Pancreas (tissue), 10 donors: ENCODE data around the gene CHRDL2. TPM values are rescaled to one million over a fixed set of nuclear protein-coding genes. Genes with fewer than 3 reads are reported as not detected.

Experiments
- ATAC-seq, 4 donors: fragments of 200-7000 bp; cut with Tn5 transposase; one replicate each; pipeline versions ENCODE4 v1.8.0 to v1.9.1; 2020; ENCODE audit warnings: mild to moderate bottlenecking in 4 of 4, moderate library complexity in 4 of 4
- DNase-seq, 6 donors: peaks; one replicate each; pipeline ENCODE4 v3.0.0-alpha.2; 2020
- FAIRE-seq: peaks from 2 replicates; lab custom pipeline; 2012; peaks lifted over from hg19 to GRCh38; lab: Jason Lieb, UNC
- H3K27ac ChIP-seq, 4 donors: fragments of 200-600 bp; sonication (generic); 1 replicate in 3 of 4; 2 replicates in 1 of 4; pipeline versions ENCODE4 v1.5.0 to v1.8.0; 2020
- H3K27me3 ChIP-seq, 4 donors: fragments of 200-600 bp; one replicate each; pipeline ENCODE4 v1.8.0; 2021
- H3K36me3 ChIP-seq, 3 donors: fragments of 200-600 bp; sonication (generic) in 1 of 3; one replicate each; pipeline versions ENCODE4 v1.5.0 to v1.8.0; 2020 to 2021
- H3K4me1 ChIP-seq, 3 donors: fragments of 200-600 bp; one replicate each; pipeline ENCODE4 v1.8.0; 2021
- H3K4me3 ChIP-seq, 4 donors: fragments of 200-600 bp; sonication (generic) in 2 of 4; one replicate each; pipeline versions ENCODE4 v1.5.0 to v1.8.0; 2020 to 2021
- H3K9me3 ChIP-seq, 4 donors: fragments of 200-600 bp; one replicate each; pipeline ENCODE4 v1.8.0; 2021
- WGBS, 2 donors: extraction: QIAGEN DNeasy Blood & Tissue Kit; methylation state at CpG; one replicate each; pipeline ENCODE4 v1.1.7; 2013; 5-methylcytosine and 5-hydroxymethylcytosine counted together
- intact Hi-C, 3 donors: fragments of 100-400 bp; cut with DNase I; formaldehyde crosslinking; loops; one replicate each; pipeline versions ENCODE4 v1.11.1 to v1.14.2; 2022
- polyA plus RNA-seq, 2 donors: library from polyadenylated mRNA; stranded (reverse); fragments of 200-250 nt; gene quantifications; one replicate each; pipeline ENCODE4 v1.2.3, GENCODE V29; 2013
- total RNA-seq, 6 donors: library from RNA; stranded (reverse); fragmentation: NEBNext Ultra II Directional in 4 of 6; extraction: Animal tissue kit (Norgen Biotek cat#: 25700) in 4 of 6; gene quantifications; one replicate each; pipeline versions ENCODE4 v1.2.1 to v1.2.4, GENCODE V29; 2021 to 2023
- TF ChIP-seq, protein P1 (sequence below), 4 donors: fragments of 200-600 bp; sonication (generic) in 3 of 4; IDR thresholded peaks; one replicate each; pipeline versions ENCODE4 v1.5.0 to v1.8.0; 2021; ENCODE audit warnings: antibody characterized with exemption in 4 of 4
- donor health status: healthy with polysubstance abuse.
- donor health status: DM: no; HTN: no; CAD: no; lungs with moderate emphysema.
- donor health status: DM: no; HTN: no; CAD: no.
- donor health status: control.
- donor health status: control.
- donor health status: Bipolar disorder and iron deficiency.
- donor health status: DM: yes; HTN: yes; CAD: no.
- donor health status: DM: no; HTN: no; CAD: no.
- donor health status: DM: no; HTN: no; CAD: no.
- donor health status: DM: yes; HTN: yes; CAD: no.

The CHRDL2 gene
- total and polyA plus RNA-seq, 8 donors = 0.72 to 6.9 (median 2.0) TPM; not detected in 1

DNA sequence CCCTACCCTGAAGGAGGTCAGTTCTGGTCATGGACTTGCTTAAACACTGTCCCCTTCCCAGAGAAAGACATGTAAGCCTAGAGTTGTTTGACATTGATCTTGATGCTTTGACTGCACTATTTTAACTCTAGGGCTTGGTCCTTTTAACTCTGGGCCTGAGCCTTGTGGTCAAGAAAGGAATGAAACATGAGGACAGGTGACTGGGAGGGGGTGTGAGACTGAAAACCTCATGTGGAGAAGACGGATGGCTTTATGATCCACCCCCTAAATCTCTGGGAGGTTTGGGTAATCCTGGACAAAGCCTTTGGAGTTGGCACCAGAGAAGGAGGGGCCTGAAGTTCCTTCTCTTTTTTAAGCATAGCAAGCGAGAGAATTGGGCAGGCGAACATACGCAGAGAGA is 17.5 kb downstream of the CHRDL2 start:
- Histone ChIP-seq H3K4me3 (no peak overlapping the region), H3K36me3 (no peaks in the 10 kb centered on the region), H3K27me3 (no peaks in the 10 kb centered on the region), H3K27ac (no peak overlapping the region), H3K9me3 (no peaks in the 10 kb centered on the region), H3K4me1 (no peaks in the 10 kb centered on the region)
- WGBS, 2 donors = 61 to 63% methylated on average over 4 of the region's 4 CpGs
- intact Hi-C loops = no loop called here
- no peak for ATAC-seq
- TF ChIP-seq, protein P1, sequence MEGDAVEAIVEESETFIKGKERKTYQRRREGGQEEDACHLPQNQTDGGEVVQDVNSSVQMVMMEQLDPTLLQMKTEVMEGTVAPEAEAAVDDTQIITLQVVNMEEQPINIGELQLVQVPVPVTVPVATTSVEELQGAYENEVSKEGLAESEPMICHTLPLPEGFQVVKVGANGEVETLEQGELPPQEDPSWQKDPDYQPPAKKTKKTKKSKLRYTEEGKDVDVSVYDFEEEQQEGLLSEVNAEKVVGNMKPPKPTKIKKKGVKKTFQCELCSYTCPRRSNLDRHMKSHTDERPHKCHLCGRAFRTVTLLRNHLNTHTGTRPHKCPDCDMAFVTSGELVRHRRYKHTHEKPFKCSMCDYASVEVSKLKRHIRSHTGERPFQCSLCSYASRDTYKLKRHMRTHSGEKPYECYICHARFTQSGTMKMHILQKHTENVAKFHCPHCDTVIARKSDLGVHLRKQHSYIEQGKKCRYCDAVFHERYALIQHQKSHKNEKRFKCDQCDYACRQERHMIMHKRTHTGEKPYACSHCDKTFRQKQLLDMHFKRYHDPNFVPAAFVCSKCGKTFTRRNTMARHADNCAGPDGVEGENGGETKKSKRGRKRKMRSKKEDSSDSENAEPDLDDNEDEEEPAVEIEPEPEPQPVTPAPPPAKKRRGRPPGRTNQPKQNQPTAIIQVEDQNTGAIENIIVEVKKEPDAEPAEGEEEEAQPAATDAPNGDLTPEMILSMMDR (IDR thresholded peaks at IDR 0.05) = no peak
- no peak for DNase-seq
- FAIRE-seq = no peak

DNA sequence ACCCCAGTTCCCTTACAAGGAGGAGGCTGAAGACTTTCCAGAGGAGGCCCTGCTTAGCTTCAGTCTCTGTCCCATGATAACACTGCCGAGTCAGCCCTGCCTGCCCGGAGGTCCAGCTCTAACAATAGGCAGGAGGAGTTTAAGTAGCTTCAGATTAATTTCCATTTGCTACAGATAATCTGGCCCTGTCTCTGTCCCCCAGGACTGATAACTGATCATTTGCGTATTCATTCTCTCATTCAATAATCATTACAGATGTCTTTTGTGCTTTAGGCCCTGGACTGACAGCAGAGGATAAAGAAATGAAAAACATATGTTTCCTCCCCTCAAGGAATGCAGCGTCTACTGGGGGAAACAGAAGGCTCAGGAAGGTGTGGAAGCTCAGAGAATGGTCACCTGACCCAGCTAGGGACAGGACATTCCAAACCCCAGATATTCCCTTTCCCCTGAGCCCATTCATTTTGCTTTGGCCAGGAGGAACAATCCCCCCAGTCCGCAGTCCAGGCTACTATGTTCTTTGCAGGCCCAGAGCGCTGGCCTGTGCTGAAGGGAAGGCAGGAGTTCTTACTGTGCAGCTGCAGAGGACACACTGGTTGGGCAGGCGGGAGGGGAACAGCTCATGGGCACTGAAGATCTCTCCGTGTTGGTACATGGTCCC is 20.8 kb downstream of the CHRDL2 start:
- FAIRE-seq = no peak
- no peaks in the 10 kb centered on the region for H3K27me3 ChIP-seq
- TF ChIP-seq, protein P1 (IDR thresholded peaks at IDR 0.05) = no peak
- no peaks in the 10 kb centered on the region for H3K9me3 ChIP-seq
- H3K4me3 ChIP-seq = no peak overlapping the region
- intact Hi-C loops = no loop called here
- no peak overlapping the region for H3K27ac ChIP-seq
- H3K36me3 ChIP-seq = no peaks in the 10 kb centered on the region
- no peaks in the 10 kb centered on the region for H3K4me1 ChIP-seq
- no peak for DNase-seq
- peak in 2 of 4 donors; percentile 43 to 44 for ATAC-seq
- 76 to 78% methylated on average over 8 of the region's 8 CpGs for WGBS, 2 donors

DNA sequence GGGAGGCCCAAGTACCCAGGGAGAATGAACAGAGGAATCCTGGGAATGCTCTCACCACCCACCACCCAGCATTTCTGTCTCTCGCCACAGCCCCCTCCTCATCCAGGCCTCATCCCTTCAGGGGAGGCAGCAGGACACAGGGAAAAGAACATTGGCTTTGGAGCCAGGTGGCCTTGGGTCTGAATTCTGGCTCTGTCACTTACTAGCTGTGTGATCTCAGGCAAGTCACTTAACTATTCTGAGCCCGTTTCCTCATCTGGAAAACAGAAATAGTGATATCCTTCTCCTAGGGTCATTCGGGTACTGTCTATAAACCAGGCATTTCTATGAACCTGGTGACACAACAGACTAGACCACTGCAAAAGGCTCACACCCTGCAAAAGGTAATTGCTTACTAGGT is 22.1 kb downstream of the CHRDL2 start:
- TF ChIP-seq, protein P1 (IDR thresholded peaks at IDR 0.05) = no peak
- no peak for DNase-seq
- ATAC-seq = no peak
- Histone ChIP-seq H3K27me3 (no peaks in the 10 kb centered on the region), H3K9me3 (no peaks in the 10 kb centered on the region), H3K4me3 (no peak overlapping the region), H3K27ac (no peak overlapping the region), H3K4me1 (no peaks in the 10 kb centered on the region), H3K36me3 (no peaks in the 10 kb centered on the region)
- intact Hi-C loops = no loop called here
- no peak for FAIRE-seq
- WGBS, 2 donors = 58 to 64% methylated on average over 3 of the region's 3 CpGs

DNA sequence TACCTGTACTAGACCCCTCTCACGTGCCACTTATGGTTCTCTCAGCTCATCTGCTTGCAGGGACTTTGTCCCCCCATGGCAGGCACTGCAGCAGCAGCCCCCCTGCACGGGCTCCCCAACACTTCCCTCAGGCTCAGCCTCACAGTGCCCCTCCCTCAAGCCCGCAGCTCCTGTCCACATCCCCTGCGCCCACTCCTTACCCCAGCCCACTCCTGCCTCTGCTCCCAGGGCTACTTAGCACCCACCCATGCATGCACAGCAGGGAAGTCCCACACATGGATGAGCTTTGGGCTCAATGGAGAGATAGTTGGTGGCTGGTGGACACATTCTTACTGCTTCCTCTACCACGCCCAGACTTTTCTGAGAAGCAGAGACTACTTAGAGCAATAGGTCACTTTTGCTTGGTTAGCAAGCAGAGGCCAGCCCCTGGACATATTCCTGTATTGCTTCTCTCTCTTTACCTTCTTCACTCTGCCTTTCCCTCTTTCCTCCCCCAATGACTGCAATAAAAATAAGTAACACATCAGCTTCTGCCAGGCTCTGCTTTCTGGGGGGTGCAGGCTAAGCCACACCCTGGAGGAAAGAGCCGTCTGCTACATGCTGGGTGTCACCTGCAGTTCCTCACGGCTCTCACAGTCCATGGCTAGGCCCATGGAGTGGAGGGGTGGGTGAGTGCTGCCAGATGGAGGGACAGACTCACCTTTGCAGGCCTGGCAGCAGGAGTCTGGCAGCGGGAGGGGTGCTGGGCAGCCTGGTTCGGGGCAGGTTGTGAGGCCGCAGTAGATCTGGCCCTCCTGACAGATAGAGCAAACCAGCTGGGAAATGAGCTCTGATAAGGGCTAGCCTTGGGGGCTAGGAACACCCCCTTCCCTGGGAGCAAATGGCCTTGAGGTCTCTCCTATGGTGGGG is 23.4 kb downstream of the CHRDL2 start:
- Histone ChIP-seq H3K27ac (no peak overlapping the region), H3K36me3 (no peaks in the 10 kb centered on the region), H3K4me3 (no peak overlapping the region), H3K9me3 (no peaks in the 10 kb centered on the region), H3K27me3 (no peaks in the 10 kb centered on the region), H3K4me1 (no peaks in the 10 kb centered on the region)
- TF ChIP-seq, protein P1 (IDR thresholded peaks at IDR 0.05) = no peak
- ATAC-seq (no peak), DNase-seq (no peak), FAIRE-seq (no peak)
- intact Hi-C loops = no loop called here
- 76 to 79% methylated on average over 10 of the region's 10 CpGs for WGBS, 2 donors
